Spinal cord (tissue), 10 donors: ENCODE data around the gene LINGO4. TPM values are rescaled to one million over a fixed set of nuclear protein-coding genes. Genes with fewer than 3 reads are reported as not detected.

Source experiments
- DNase-seq, 6 donors: peaks; one replicate each; pipeline versions ENCODE4 v3.0.0 to v3.0.0-alpha.2; 2013 to 2015; ENCODE audit warnings: low spot score in 6 of 6, low read depth in 4 of 6
- H3K27ac ChIP-seq: one replicate; pipeline ENCODE4 v1.5.1; 2013; ENCODE audit warnings: low read depth, low read length, control low read depth
- H3K27me3 ChIP-seq: one replicate; pipeline ENCODE4 v1.6.1; 2013; ENCODE audit warnings: low read length; ENCODE audit not compliant: control insufficient read depth, insufficient read depth
- H3K36me3 ChIP-seq: one replicate; pipeline ENCODE4 v1.6.1; 2013; ENCODE audit warnings: low read length; ENCODE audit not compliant: control insufficient read depth, insufficient read depth
- H3K4me1 ChIP-seq: one replicate; pipeline ENCODE4 v1.6.1; 2013; ENCODE audit warnings: low read length; ENCODE audit not compliant: control insufficient read depth, insufficient read depth
- H3K4me3 ChIP-seq: one replicate; pipeline ENCODE4 v1.5.1; 2013; ENCODE audit warnings: low read depth, low read length, control low read depth
- H3K9me3 ChIP-seq: one replicate; pipeline ENCODE4 v1.6.1; 2013; ENCODE audit warnings: low read length; ENCODE audit not compliant: control insufficient read depth, insufficient read depth
- WGBS: methylation state at CpG from one replicate; pipeline ENCODE4 v1.1.5; 2013; ENCODE audit warnings: missing lambda C conversion rate; ENCODE audit not compliant: insufficient coverage; 5-methylcytosine and 5-hydroxymethylcytosine counted together
- polyA plus RNA-seq, 2 donors: library from polyadenylated mRNA; unstranded; fragments of 120-200 nt; gene quantifications; one replicate each; pipeline ENCODE4 v1.2.1, GENCODE V29; 2013; ENCODE audit not compliant: insufficient read length in 2 of 2
- total RNA-seq, 2 donors: library from RNA; depleted of rRNA in 1 of 2; stranded (reverse); fragments of 120-200 nt in 1 of 2; fragments of >200 nt in 1 of 2; gene quantifications; one replicate each; pipeline versions ENCODE4 v1.2.3 to v1.2.4, GENCODE V29; 2013 to 2014
- donor health status: healthy.

Gene LINGO4
- total and polyA plus RNA-seq, 4 donors: 0.22 to 2.0 (median 0.82) TPM

- no peaks in the 10 kb centered on the region for H3K9me3 ChIP-seq
- H3K27ac ChIP-seq: no peak overlapping the region
- no peak overlapping the region for H3K4me3 ChIP-seq
- H3K4me1 ChIP-seq: peaks cover 4% of the 10 kb centered on the region
- DNase-seq: no peak
- no peaks in the 10 kb centered on the region for H3K36me3 ChIP-seq
- 88% methylated on average over 18 of the region's 26 CpGs for WGBS
- H3K27me3 ChIP-seq: no peaks in the 10 kb centered on the region
Measured at GRCh38 chr1:151816548-151817352, 11.5 kb upstream of the LINGO4 start.

GRCh38 chr1:151815716-151816327 lies 10.6 kb upstream of the LINGO4 start:
- WGBS: 91% methylated on average over 4 of the region's 12 CpGs
- Histone ChIP-seq H3K27ac (no peak overlapping the region), H3K4me3 (no peak overlapping the region)

GRCh38 chr1:151814971-151815545 lies 9.8 kb upstream of the LINGO4 start:
- no peaks in the 10 kb centered on the region for H3K27me3 ChIP-seq
- no peak overlapping the region for H3K27ac ChIP-seq
- H3K4me1 ChIP-seq: peaks cover 7% of the 10 kb centered on the region
- H3K4me3 ChIP-seq: no peak overlapping the region
- no peaks in the 10 kb centered on the region for H3K9me3 ChIP-seq
- no peak for DNase-seq
- H3K36me3 ChIP-seq: no peaks in the 10 kb centered on the region
- 90% methylated on average over 8 of the region's 8 CpGs for WGBS

More at GRCh38 chr1:151815716-151816327, 10.6 kb upstream of the LINGO4 start:
- Histone ChIP-seq H3K9me3 (no peaks in the 10 kb centered on the region), H3K4me1 (peaks cover 7% of the 10 kb centered on the region), H3K36me3 (no peaks in the 10 kb centered on the region), H3K27me3 (no peaks in the 10 kb centered on the region)
- no peak for DNase-seq

- H3K27ac ChIP-seq: no peak overlapping the region
- no peaks in the 10 kb centered on the region for H3K27me3 ChIP-seq
- no peaks in the 10 kb centered on the region for H3K36me3 ChIP-seq
- no peak for DNase-seq
- no peak overlapping the region for H3K4me3 ChIP-seq
- peaks cover 7% of the 10 kb centered on the region for H3K4me1 ChIP-seq
- H3K9me3 ChIP-seq: no peaks in the 10 kb centered on the region
- 80% methylated on average over 15 of the region's 15 CpGs for WGBS
Measured at GRCh38 chr1:151814426-151814825, 9.2 kb upstream of the LINGO4 start.

- no peak for DNase-seq
- no peak overlapping the region for H3K4me3 ChIP-seq
- H3K9me3 ChIP-seq: no peaks in the 10 kb centered on the region
- no peak overlapping the region for H3K27ac ChIP-seq
- peaks cover 7% of the 10 kb centered on the region for H3K4me1 ChIP-seq
- 80% methylated on average over 9 of the region's 12 CpGs for WGBS
- no peaks in the 10 kb centered on the region for H3K27me3 ChIP-seq
- no peaks in the 10 kb centered on the region for H3K36me3 ChIP-seq
Measured at GRCh38 chr1:151813271-151813977, 8.2 kb upstream of the LINGO4 start.

GRCh38 chr1:151811181-151811580 lies 6.0 kb upstream of the LINGO4 start:
- Histone ChIP-seq H3K27ac (no peak overlapping the region), H3K27me3 (no peaks in the 10 kb centered on the region), H3K36me3 (no peaks in the 10 kb centered on the region), H3K4me1 (peaks cover 7% of the 10 kb centered on the region), H3K9me3 (no peaks in the 10 kb centered on the region), H3K4me3 (no peak overlapping the region)
- DNase-seq: no peak
- 75% methylated on average over 4 of the region's 9 CpGs for WGBS

- H3K4me3 ChIP-seq: no peak overlapping the region
- no peaks in the 10 kb centered on the region for H3K9me3 ChIP-seq
- no peaks in the 10 kb centered on the region for H3K27me3 ChIP-seq
- H3K36me3 ChIP-seq: peaks cover 2% of the 10 kb centered on the region
- no CpG with 5 or more reads among the region's 1 CpG for WGBS
- peaks cover 12% of the 10 kb centered on the region for H3K4me1 ChIP-seq
- H3K27ac ChIP-seq: no peak overlapping the region
- DNase-seq: no peak
Measured at GRCh38 chr1:151809985-151810556, 4.9 kb upstream of the LINGO4 start.

- no peak overlapping the region for H3K27ac ChIP-seq
- WGBS: 62% methylated on average over 5 of the region's 8 CpGs
Measured at GRCh38 chr1:151809290-151809984, 4.2 kb upstream of the LINGO4 start.

GRCh38 chr1:151807766-151808165 lies 2.5 kb upstream of the LINGO4 start:
- no peak overlapping the region for H3K4me3 ChIP-seq
- H3K9me3 ChIP-seq: no peaks in the 10 kb centered on the region
- H3K27me3 ChIP-seq: no peaks in the 10 kb centered on the region
- peaks cover 2% of the 10 kb centered on the region for H3K36me3 ChIP-seq
- DNase-seq: no peak
- no CpG with 5 or more reads among the region's 1 CpG for WGBS
- peaks cover 15% of the 10 kb centered on the region for H3K4me1 ChIP-seq
- H3K27ac ChIP-seq: no peak overlapping the region

More at GRCh38 chr1:151809290-151809984, 4.2 kb upstream of the LINGO4 start:
- H3K4me1 ChIP-seq: peaks cover 15% of the 10 kb centered on the region
- no peak for DNase-seq
- H3K4me3 ChIP-seq: no peak overlapping the region
- H3K9me3 ChIP-seq: no peaks in the 10 kb centered on the region
- peaks cover 2% of the 10 kb centered on the region for H3K36me3 ChIP-seq
- no peaks in the 10 kb centered on the region for H3K27me3 ChIP-seq
